ENCODE results near the gene PRKG2.

GRCh38 chr4:81130569-81130968 lies 84.5 kb downstream of the PRKG2 start:
- TF ChIP-seq REST (IDR thresholded peaks at IDR 0.05; ENCODE audit: insufficient read depth in 1 of 2, low read depth in 2 of 2, low read length in 2 of 2) (no peak), POLR2AphosphoS5 (IDR thresholded peaks at IDR 0.05; ENCODE audit: low read depth, low read length) (no peak)
